AG20443 (cell line): Measurements from ENCODE around the gene ARID1B.
A peak's percentile ranks its signal among the peaks of the same experiment; 100 is the strongest.

Experiments used
- DNase-seq: peaks from one replicate; pipeline ENCODE4 v3.0.0; 2012; ENCODE audit warnings: low spot score, mixed read lengths

The ARID1B gene

DNA sequence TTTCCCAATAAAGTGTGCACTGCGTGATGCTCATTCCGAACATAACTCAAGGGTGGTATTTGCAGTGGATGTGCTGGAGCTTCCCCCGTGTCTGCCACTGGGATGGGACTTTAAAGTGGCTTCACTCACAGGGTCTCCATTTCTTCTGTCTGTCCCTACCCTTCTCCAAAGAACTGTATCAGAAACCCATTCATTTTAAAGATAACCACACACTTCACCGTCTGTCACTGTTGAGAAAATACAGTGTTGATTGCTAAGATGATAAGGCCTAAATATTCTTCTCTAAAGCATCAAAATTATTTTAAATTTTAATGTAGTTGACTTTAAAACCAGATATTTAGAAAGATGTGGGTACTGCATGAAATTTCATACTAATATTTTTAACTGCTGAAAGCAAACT is 384.7 kb downstream of the ARID1B start:
- DNase-seq, result no peak

DNA sequence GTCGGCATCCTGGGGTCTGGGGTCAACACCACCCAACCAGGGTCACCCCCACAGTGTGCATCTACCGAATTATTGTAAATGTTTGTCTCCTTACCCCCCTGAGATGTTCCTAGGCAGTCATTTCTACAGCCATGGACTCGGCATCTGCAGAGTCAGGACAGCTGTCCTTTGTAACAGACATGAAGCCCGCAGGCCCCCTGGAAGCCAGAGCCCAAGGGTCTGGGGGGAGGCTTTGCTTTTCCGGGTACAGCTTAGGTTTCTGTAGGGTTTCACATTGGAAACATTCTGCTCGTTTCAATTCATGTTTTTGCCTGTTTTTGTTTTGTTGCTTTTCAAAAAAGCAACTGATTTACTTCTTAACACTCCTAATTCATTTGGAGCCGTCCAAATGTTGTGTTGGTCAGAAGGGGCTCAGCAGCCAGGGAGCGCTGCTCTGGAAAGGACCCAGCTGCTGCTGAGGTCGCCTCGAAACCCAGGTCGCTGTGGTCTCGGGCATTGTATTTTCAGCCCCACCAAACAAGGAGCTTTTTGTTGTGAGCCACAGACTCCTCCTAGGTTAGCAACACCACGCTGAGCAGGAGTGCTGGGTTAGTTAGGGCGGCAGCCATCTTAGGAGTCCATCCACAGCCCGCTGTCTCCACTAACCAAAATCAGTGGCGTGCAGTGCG is 385.7 kb downstream of the ARID1B start:
- DNase-seq, result no peak

- DNase-seq, result no peak
These were observed 386.4 kb downstream of the ARID1B start for GRCh38 chr6:157163434-157164159.

GRCh38 chr6:157164972-157165371 is 387.8 kb downstream of the ARID1B start:
- DNase-seq, result no peak

DNA sequence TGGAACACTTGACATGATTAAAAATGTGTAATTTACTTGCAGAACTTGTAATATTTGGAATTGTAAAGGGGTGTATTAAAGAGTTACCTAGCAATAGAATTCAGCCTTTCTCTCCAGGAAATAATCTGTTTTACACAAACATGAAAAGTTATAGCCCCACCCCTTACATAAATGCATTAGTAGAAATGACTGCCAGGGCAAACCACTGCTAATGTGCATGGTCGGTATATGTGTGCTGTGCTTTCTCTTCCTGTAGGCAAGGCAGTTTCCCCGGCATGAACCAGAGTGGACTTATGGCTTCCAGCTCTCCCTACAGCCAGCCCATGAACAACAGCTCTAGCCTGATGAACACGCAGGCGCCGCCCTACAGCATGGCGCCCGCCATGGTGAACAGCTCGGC is 389.6 kb downstream of the ARID1B start:
- no peak for DNase-seq

GRCh38 chr6:157167837-157168236 is 390.7 kb downstream of the ARID1B start:
- DNase-seq, result no peak

- no peak for DNase-seq
These were observed 391.3 kb downstream of the ARID1B start for GRCh38 chr6:157168471-157168870.

DNA sequence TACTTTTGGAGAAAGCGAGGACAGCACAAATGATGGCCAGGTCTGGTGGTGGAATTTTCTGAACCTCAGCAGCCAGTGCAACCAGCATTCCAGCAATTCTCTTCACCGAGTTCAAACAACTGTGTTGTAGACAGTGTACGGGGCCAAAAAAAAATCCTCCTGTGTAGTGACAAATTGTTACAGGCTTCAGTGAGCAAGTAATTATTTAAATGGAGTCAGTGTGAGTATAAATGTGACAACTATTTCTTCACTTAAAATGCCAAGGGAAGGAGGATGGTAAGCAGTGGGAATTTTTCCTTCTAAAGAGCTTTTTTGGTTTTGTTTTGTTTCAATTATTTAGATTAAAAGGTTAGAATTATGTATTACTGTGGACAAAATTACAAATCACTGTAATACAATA is 392.0 kb downstream of the ARID1B start:
- no peak for DNase-seq

DNA sequence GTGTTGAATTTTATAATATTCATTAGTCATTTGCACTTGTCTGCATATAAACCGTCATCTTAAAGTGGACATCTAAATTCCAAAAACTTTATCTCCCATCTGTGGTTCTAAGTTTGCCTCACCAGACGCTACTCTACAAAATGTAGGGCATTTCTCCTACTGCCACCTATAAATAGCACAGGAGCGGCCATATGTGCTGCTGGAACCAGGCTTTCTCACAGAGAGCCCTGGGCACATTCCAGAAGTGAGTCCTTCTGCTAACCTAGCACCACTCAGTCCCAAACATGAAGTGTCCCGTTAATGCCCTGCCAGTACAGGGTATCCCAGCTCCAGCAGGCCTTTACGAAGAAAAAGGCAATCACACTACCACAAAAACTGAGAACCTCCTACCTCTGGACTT is 392.5 kb downstream of the ARID1B start:
- no peak for DNase-seq

- no peak for DNase-seq
These were observed 393.4 kb downstream of the ARID1B start for GRCh38 chr6:157170535-157170934.

- DNase-seq, result no peak
These were observed 394.6 kb downstream of the ARID1B start for GRCh38 chr6:157171801-157172200.

- no peak for DNase-seq
These were observed 395.1 kb downstream of the ARID1B start for GRCh38 chr6:157172231-157172701.

DNA sequence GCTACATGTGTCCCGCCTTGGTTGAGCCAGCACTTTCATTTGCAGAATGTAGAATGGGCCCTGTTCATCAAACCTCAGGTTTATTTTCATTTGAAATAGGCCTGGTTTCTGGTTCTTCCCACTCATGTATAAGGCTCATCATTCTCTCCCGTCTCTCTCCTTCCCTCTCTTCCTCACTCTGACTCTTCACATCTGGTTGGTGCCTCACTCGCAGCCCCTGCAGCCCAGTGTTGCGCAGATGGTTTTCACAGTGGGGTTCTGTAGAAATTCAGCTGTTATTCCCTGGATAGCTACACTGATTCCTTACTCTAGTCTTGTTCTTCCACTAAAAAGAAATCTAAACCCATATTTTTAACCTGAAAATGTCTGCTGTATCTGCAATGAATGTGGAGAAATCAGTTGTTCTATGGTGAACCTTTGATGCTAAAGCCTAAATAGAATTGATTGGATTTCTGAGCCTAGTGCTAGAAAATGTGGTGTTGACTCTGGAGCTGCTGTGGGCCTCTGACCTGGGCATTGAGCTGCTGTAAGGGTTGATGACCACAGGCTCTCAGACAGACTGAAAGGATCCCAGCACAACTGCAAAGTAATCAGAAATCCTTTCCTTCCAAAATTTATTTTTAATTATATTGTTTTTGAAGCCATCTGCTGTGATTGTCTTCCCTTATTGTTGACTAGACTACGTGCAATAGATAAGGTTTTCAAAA is 395.8 kb downstream of the ARID1B start:
- DNase-seq, result no peak

DNA sequence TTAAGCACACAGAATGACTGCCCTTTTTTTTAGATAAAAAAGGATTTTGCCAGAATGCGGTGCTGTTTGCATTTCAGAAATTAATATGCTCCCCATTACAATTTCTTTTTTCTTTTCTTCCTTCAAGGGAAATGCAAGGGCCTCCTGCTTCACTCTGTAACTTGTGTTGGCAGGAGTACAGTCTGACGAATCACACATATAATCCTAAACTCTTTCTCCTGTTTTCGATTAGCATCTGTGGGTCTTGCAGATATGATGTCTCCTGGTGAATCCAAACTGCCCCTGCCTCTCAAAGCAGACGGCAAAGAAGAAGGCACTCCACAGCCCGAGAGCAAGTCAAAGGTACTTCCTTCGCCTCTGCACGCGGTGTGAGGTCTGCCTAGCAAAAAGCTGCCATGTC is 396.6 kb downstream of the ARID1B start:
- no peak for DNase-seq

- no peak for DNase-seq
These were observed 397.6 kb downstream of the ARID1B start for GRCh38 chr6:157174731-157175130.

DNA sequence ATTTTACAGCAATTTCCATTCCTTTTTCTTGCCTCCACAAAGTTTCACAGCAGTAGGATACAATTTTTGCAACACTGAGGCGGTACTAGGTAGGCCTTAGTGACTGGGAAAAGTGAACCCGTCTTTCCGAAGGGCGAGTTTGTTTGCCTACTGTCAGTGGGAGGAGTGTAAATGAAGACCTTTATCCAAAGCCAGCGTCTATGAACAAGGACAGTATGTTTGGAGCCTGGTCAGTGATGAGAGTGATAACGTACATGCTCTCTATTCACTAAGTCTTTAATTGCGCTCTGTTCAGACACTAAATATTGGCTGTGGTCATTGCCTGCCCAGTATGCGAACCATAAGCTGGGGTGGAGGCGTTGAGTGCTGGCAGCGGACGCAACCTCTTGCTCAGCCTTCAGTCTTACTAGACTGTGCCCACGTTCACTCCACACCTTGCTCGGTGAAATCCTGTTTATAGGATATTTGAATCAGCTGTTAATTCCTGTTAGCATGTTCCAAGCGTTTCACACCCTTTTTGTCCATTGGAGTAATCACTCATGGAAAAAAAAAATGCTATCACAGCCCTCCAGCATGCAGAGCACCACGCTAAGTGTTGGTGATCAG is 400.7 kb downstream of the ARID1B start:
- no peak for DNase-seq

DNA sequence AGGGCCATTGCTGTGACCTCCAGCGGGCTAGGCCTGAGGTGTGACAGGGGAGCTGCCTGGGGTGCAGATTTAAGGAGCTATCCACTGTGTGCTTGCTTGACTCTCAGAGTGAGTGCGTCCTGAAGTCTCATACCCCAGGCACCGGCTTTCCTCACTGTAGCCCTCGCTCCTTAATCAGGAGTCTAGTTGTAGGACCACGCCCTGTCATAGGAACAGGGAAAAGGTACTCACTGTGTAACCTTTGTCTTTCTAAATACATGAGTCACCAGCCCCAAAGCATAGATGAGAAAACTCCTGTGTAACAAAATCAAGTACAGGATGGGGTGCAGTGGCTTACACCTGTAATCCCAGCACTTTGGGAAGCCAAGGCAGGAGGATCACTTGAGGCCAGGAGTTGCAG is 404.5 kb downstream of the ARID1B start:
- DNase-seq, result no peak

GRCh38 chr6:157182503-157183264 is 405.5 kb downstream of the ARID1B start:
- no peak for DNase-seq

- peak; percentile 93 for DNase-seq
These were observed 407.2 kb downstream of the ARID1B start for GRCh38 chr6:157184202-157185015.

GRCh38 chr6:157185171-157185570 is 408.0 kb downstream of the ARID1B start:
- no peak for DNase-seq

GRCh38 chr6:157185986-157186385 is 408.8 kb downstream of the ARID1B start:
- no peak for DNase-seq
